Measurements from ENCODE around the gene CACNB2. TPM values are rescaled to one million over a fixed set of nuclear protein-coding genes. Genes with fewer than 3 reads are reported as not detected.

The CACNB2 gene
- total RNA-seq, 1 donor from 2014 or later: 3.5 TPM

DNA sequence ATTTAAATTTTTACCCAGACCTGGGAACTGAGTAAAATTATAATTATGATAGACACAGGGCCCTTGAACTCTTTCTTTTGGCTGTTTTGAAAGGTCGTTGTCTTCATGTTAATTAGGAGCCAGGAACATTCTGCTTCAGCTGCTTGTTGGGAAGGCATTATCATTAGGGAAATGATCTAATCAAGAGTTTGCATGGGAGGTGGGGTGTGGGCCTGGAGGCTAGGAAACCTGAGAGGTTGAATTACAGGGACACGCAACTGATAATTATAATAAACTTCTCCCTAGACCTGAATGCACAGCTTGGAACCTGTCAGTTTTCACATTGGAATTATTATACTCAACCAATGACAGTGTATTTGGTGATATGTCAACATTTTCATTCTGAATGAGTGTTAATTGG lies 237.7 kb downstream of the CACNB2 start:
- H2AFZ ChIP-seq (replicated peaks): no peak overlapping the region
- Mint-ChIP-seq H3K27ac (no peak overlapping the region), H3K27me3 (ENCODE audit: insufficient read depth, low read depth) (peaks cover 2% of the 10 kb centered on the region), H3K4me3 (no peak overlapping the region), H3K36me3 (no peaks in the 10 kb centered on the region), H3K4me1 (no peaks in the 10 kb centered on the region), H3K9me3 (no peaks in the 10 kb centered on the region)
- H3K27ac ChIP-seq: no peak overlapping the region
- H3K36me3 ChIP-seq: no peaks in the 10 kb centered on the region
- H3K9me3 ChIP-seq (ENCODE audit: low read depth): no peaks in the 10 kb centered on the region
- H3K9ac ChIP-seq: no peak overlapping the region
- no peak for DNase-seq (ENCODE audit: low spot score)
- no peaks in the 10 kb centered on the region for H3K4me1 ChIP-seq
- no peak overlapping the region for H3K4me3 ChIP-seq
- H3K27me3 ChIP-seq: no peaks in the 10 kb centered on the region
- H3F3A ChIP-seq (ENCODE audit: low read depth): no peaks in the 10 kb centered on the region
- H3K4me2 ChIP-seq: no peak overlapping the region
- TF ChIP-seq EZH2 (IDR thresholded peaks at IDR 0.05): no peak
- no peak for TF ChIP-seq EZH2phosphoT487 (IDR thresholded peaks at IDR 0.05)
- TF ChIP-seq, protein P1, sequence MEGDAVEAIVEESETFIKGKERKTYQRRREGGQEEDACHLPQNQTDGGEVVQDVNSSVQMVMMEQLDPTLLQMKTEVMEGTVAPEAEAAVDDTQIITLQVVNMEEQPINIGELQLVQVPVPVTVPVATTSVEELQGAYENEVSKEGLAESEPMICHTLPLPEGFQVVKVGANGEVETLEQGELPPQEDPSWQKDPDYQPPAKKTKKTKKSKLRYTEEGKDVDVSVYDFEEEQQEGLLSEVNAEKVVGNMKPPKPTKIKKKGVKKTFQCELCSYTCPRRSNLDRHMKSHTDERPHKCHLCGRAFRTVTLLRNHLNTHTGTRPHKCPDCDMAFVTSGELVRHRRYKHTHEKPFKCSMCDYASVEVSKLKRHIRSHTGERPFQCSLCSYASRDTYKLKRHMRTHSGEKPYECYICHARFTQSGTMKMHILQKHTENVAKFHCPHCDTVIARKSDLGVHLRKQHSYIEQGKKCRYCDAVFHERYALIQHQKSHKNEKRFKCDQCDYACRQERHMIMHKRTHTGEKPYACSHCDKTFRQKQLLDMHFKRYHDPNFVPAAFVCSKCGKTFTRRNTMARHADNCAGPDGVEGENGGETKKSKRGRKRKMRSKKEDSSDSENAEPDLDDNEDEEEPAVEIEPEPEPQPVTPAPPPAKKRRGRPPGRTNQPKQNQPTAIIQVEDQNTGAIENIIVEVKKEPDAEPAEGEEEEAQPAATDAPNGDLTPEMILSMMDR (IDR thresholded peaks at IDR 0.05): no peak
- H3K79me2 ChIP-seq (ENCODE audit: low read depth): no peaks in the 10 kb centered on the region
- no peaks in the 10 kb centered on the region for H4K20me1 ChIP-seq (ENCODE audit: low read depth)

DNA sequence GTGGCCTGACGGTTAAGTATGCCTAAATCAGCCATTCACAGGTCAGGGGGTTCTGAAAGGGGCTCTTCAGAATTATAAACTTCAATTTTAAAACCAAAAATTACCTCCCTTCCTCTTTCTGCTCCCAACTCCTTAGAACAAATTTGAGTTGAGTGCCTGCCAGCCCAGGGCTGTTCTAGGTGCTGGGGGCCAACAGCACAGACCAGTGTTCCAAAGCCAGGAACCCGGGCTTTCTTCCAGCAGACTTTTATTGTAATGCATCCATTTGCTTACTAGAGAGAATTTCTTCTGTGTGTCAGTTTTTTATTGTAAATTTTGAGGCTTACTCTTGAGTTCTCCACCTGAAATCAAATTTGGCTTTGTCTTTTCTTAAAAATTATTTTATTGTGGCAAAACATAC lies 238.5 kb downstream of the CACNB2 start:
- Mint-ChIP-seq H3K27ac (no peak overlapping the region), H3K36me3 (no peaks in the 10 kb centered on the region), H3K4me1 (no peaks in the 10 kb centered on the region), H3K4me3 (no peak overlapping the region), H3K27me3 (ENCODE audit: insufficient read depth, low read depth) (peaks cover 2% of the 10 kb centered on the region), H3K9me3 (no peaks in the 10 kb centered on the region)
- H3K36me3 ChIP-seq: no peaks in the 10 kb centered on the region
- no peak overlapping the region for H3K27ac ChIP-seq
- no peak for DNase-seq (ENCODE audit: low spot score)
- H3K79me2 ChIP-seq (ENCODE audit: low read depth): no peaks in the 10 kb centered on the region
- H4K20me1 ChIP-seq (ENCODE audit: low read depth): no peaks in the 10 kb centered on the region
- no peaks in the 10 kb centered on the region for H3K27me3 ChIP-seq
- H3K9ac ChIP-seq: no peak overlapping the region
- no peaks in the 10 kb centered on the region for H3F3A ChIP-seq (ENCODE audit: low read depth)
- H3K4me2 ChIP-seq: no peak overlapping the region
- no peak overlapping the region for H3K4me3 ChIP-seq
- TF ChIP-seq EZH2 (IDR thresholded peaks at IDR 0.05): no peak
- H3K9me3 ChIP-seq (ENCODE audit: low read depth): no peaks in the 10 kb centered on the region
- H2AFZ ChIP-seq (replicated peaks): no peak overlapping the region
- H3K4me1 ChIP-seq: no peaks in the 10 kb centered on the region

DNA sequence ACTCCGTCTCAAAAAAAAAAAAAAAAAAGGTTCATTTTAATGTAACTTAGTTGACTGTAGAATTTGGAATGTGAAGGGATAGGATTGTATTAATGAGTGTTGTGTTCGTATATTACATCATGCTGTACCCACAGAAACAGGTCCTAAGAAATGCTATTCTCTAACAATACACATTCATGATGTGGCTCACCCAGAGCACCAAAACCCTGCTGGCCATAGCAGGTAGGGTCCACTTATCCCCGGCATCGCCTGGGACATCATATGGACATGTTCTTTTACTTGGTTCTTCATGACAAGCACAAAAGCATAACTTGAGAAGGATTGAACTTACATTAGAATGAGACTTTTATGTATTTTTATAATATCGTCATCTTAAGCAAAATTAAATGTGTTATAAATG lies 241.5 kb downstream of the CACNB2 start:
- Mint-ChIP-seq H3K36me3 (no peaks in the 10 kb centered on the region), H3K9me3 (no peaks in the 10 kb centered on the region), H3K27ac (no peak overlapping the region), H3K27me3 (ENCODE audit: insufficient read depth, low read depth) (peaks cover 2% of the 10 kb centered on the region), H3K4me1 (no peaks in the 10 kb centered on the region), H3K4me3 (no peak overlapping the region)
- no peak overlapping the region for H3K9ac ChIP-seq
- TF ChIP-seq, protein P1 (IDR thresholded peaks at IDR 0.05): no peak
- TF ChIP-seq EZH2phosphoT487 (IDR thresholded peaks at IDR 0.05): no peak
- no peak for TF ChIP-seq EZH2 (IDR thresholded peaks at IDR 0.05)
- no peaks in the 10 kb centered on the region for H3K4me1 ChIP-seq
- H3K36me3 ChIP-seq: no peaks in the 10 kb centered on the region
- H3K79me2 ChIP-seq (ENCODE audit: low read depth): no peaks in the 10 kb centered on the region
- no peaks in the 10 kb centered on the region for H3K27me3 ChIP-seq
- no peaks in the 10 kb centered on the region for H3K9me3 ChIP-seq (ENCODE audit: low read depth)
- H3K27ac ChIP-seq: no peak overlapping the region
- DNase-seq (ENCODE audit: low spot score): no peak
- H3F3A ChIP-seq (ENCODE audit: low read depth): no peaks in the 10 kb centered on the region
- H3K4me2 ChIP-seq: no peak overlapping the region
- H4K20me1 ChIP-seq (ENCODE audit: low read depth): no peaks in the 10 kb centered on the region
- no peak overlapping the region for H2AFZ ChIP-seq (replicated peaks)
- H3K4me3 ChIP-seq: no peak overlapping the region

DNA sequence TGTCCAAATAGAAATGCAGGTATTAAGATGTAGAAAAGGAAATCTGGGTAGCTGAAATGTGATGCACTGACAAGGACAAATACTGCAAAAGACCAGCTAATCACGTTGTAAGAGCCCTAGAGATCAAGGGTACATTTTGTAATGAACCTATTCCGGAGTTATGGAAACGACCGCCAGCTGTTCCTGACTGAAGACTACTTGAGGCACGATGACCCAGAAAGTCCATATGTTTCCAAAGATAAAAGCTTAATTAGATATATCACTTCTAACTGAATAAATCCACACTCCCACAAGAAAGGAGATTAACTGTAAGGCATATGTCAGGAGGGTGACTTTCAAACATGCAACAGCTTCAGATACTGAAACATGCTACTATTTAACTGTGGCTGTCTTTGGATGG lies 257.7 kb downstream of the CACNB2 start:
- Histone ChIP-seq H3K9ac (no peak overlapping the region), H3K27ac (no peak overlapping the region), H3K9me3 (ENCODE audit: low read depth) (no peaks in the 10 kb centered on the region), H3K36me3 (no peaks in the 10 kb centered on the region), H3K4me3 (no peak overlapping the region), H3K4me1 (peaks cover 12% of the 10 kb centered on the region), H3F3A (ENCODE audit: low read depth) (no peaks in the 10 kb centered on the region), H3K4me2 (no peak overlapping the region), H2AFZ (replicated peaks) (no peak overlapping the region), H4K20me1 (ENCODE audit: low read depth) (no peaks in the 10 kb centered on the region), H3K27me3 (peaks cover 33% of the 10 kb centered on the region), H3K79me2 (ENCODE audit: low read depth) (no peaks in the 10 kb centered on the region)
- Mint-ChIP-seq H3K4me1 (peaks cover 11% of the 10 kb centered on the region), H3K36me3 (no peaks in the 10 kb centered on the region), H3K4me3 (no peak overlapping the region), H3K9me3 (no peaks in the 10 kb centered on the region), H3K27ac (no peak overlapping the region), H3K27me3 (ENCODE audit: insufficient read depth, low read depth) (peaks cover 6% of the 10 kb centered on the region)
- no peak for DNase-seq (ENCODE audit: low spot score)
- TF ChIP-seq EZH2 (IDR thresholded peaks at IDR 0.05) (no peak), EZH2phosphoT487 (IDR thresholded peaks at IDR 0.05) (no peak)
- TF ChIP-seq, protein P1 (IDR thresholded peaks at IDR 0.05): no peak

Measured in neural progenitor cell (in vitro differentiated cells).